CD8-positive, alpha-beta memory T cell (primary cell): Measurements from ENCODE around the gene BRPF1. TPM values are rescaled to one million over a fixed set of nuclear protein-coding genes. Genes with fewer than 3 reads are reported as not detected.

Source experiments
- CTCF ChIA-PET: fragments of 350-600 bp; sonication (Branson Sonifier 250); formaldehyde crosslinking; loops from one replicate; lab custom pipeline; 2021; ENCODE audit warnings: antibody characterized with exemption; lab: Charles Lee
- POLR2A ChIA-PET: fragments of 350-600 bp; sonication (Branson Sonifier 250); formaldehyde crosslinking; loops from one replicate; lab custom pipeline; 2021; ENCODE audit warnings: antibody characterized with exemption; lab: Charles Lee
- DNase-seq, 5 donors: peaks; one replicate each; pipeline versions ENCODE4 v3.0.0 to v3.0.0-alpha.2; 2020 to 2022; ENCODE audit warnings: mixed read lengths in 1 of 5
- H3K27ac ChIP-seq: one replicate; pipeline ENCODE4 v1.7.0; 2013; ENCODE audit warnings: low read depth, mild to moderate bottlenecking, low read length, moderate library complexity
- H3K27me3 ChIP-seq: 2 replicates; pipeline ENCODE4 v1.7.0; 2013; ENCODE audit warnings: low read length, mild to moderate bottlenecking; ENCODE audit not compliant: insufficient read depth, poor library complexity, severe bottlenecking
- H3K36me3 ChIP-seq: 2 replicates; pipeline ENCODE4 v1.7.0; 2013; ENCODE audit warnings: mild to moderate bottlenecking, low read length, moderate library complexity; ENCODE audit not compliant: insufficient read depth
- H3K4me1 ChIP-seq: 2 replicates; pipeline ENCODE4 v1.7.0; 2013; ENCODE audit warnings: mild to moderate bottlenecking, low read length, moderate library complexity; ENCODE audit not compliant: insufficient read depth
- H3K4me3 ChIP-seq: 2 replicates; pipeline ENCODE4 v1.7.0; 2013; ENCODE audit warnings: mild to moderate bottlenecking, low read length
- H3K9me3 ChIP-seq: 2 replicates; pipeline ENCODE4 v1.7.0; 2013; ENCODE audit warnings: mild to moderate bottlenecking, low read length
- H3K27ac Mint-ChIP-seq, 8 donors: one replicate each; pipeline ENCODE4 v1.8.0; 2020 to 2021; ENCODE audit warnings: mixed read lengths in 8 of 8, mild to moderate bottlenecking in 6 of 8, inconsistent platforms in 3 of 8, moderate library complexity in 3 of 8
- H3K27me3 Mint-ChIP-seq, 2 donors: one replicate each; pipeline ENCODE4 v1.8.0; 2020 to 2021; ENCODE audit warnings: mixed read lengths in 2 of 2, mild to moderate bottlenecking in 1 of 2, moderate library complexity in 1 of 2
- H3K36me3 Mint-ChIP-seq, 3 donors: one replicate each; pipeline ENCODE4 v1.8.0; 2020 to 2021; ENCODE audit warnings: mixed read lengths in 3 of 3, inconsistent platforms in 1 of 3, mild to moderate bottlenecking in 1 of 3
- H3K4me1 Mint-ChIP-seq, 3 donors: one replicate each; pipeline ENCODE4 v1.8.0; 2020 to 2021; ENCODE audit warnings: mixed read lengths in 3 of 3, inconsistent platforms in 1 of 3, mild to moderate bottlenecking in 1 of 3
- H3K4me3 Mint-ChIP-seq, 7 donors: one replicate each; pipeline ENCODE4 v1.8.0; 2020 to 2021; ENCODE audit warnings: mixed read lengths in 7 of 7, mild to moderate bottlenecking in 6 of 7, moderate library complexity in 4 of 7, inconsistent platforms in 2 of 7
- H3K9me3 Mint-ChIP-seq, 5 donors: one replicate each; pipeline ENCODE4 v1.8.0; 2020 to 2022; ENCODE audit warnings: mixed read lengths in 5 of 5, mild to moderate bottlenecking in 3 of 5, moderate library complexity in 2 of 5, inconsistent platforms in 1 of 5
- polyA plus RNA-seq: library from polyadenylated mRNA; unstranded; fragments of 300-500 nt; fragmentation: Illumina TruSeq; gene quantifications from one replicate; pipeline ENCODE4 v1.2.3, GENCODE V29; 2021
- total RNA-seq, 2 experiments: library from RNA; stranded (reverse); gene quantifications; one replicate each; pipeline ENCODE4 v1.2.3, GENCODE V29; 2021

BRPF1 gene
- total and polyA plus RNA-seq, 3 experiments from 2014 or later = 27.0 to 50.2 (median 46.8) TPM

DNA sequence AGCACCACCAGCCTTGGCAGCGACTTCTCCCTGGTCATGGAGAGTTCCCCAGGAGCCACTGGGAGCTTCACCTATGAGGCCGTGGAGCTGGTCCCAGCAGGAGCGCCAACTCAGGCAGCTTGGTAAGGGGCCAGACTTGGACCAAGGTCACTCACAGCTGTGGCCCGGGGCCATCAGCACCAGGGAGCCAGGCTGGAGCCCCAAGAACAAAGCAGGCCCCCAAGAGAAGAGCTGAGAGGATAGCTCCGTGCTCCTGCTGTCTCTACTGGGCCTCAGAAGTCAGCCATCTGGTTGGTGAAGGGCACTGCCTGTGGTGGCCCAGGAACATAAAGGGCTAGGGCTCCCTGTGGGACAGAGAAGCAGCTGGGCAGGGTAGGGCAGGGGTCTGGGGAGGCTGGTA, 42.6 kb upstream of the BRPF1 start:
- Mint-ChIP-seq H3K36me3 (peaks cover 21 to 99% (median 40%) of the 10 kb centered on the region in 3 donors), H3K4me3 (no peak overlapping the region), H3K27me3 (no peaks in the 10 kb centered on the region), H3K27ac (peak overlapping the region in 1 of 8 donors; percentile 37), H3K4me1 (no peaks in the 10 kb centered on the region), H3K9me3 (no peaks in the 10 kb centered on the region)
- H3K27ac ChIP-seq = no peak overlapping the region
- no peak overlapping the region for H3K4me3 ChIP-seq
- POLR2A ChIA-PET = no interaction called here
- peaks cover 72% of the 10 kb centered on the region for H3K36me3 ChIP-seq
- DNase-seq = peak in 1 of 5 donors; percentile 24
- CTCF ChIA-PET = no interaction called here
- H3K9me3 ChIP-seq = no peaks in the 10 kb centered on the region
- no peaks in the 10 kb centered on the region for H3K27me3 ChIP-seq
- H3K4me1 ChIP-seq = no peaks in the 10 kb centered on the region

DNA sequence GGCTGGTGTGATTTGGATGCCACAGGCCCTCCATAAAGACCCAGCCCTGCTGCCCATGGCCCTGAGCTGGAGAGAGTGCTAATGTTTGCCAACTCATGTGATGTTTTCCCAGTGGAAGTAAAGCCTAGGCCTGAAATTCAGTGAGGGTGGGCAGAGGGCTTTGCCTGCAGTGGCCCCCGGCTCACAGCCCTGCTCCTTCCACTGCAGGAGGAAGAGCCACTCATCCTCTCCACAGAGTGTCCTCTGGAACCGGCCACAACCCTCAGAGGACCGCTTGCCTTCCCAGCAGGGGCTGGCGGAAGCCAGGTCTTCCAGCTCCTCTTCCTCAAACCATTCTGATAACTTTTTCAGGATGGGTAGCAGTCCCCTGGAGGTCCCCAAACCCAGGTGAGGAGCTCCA, 41.8 kb upstream of the BRPF1 start:
- peak in 1 of 5 donors; percentile 1 for DNase-seq

DNA sequence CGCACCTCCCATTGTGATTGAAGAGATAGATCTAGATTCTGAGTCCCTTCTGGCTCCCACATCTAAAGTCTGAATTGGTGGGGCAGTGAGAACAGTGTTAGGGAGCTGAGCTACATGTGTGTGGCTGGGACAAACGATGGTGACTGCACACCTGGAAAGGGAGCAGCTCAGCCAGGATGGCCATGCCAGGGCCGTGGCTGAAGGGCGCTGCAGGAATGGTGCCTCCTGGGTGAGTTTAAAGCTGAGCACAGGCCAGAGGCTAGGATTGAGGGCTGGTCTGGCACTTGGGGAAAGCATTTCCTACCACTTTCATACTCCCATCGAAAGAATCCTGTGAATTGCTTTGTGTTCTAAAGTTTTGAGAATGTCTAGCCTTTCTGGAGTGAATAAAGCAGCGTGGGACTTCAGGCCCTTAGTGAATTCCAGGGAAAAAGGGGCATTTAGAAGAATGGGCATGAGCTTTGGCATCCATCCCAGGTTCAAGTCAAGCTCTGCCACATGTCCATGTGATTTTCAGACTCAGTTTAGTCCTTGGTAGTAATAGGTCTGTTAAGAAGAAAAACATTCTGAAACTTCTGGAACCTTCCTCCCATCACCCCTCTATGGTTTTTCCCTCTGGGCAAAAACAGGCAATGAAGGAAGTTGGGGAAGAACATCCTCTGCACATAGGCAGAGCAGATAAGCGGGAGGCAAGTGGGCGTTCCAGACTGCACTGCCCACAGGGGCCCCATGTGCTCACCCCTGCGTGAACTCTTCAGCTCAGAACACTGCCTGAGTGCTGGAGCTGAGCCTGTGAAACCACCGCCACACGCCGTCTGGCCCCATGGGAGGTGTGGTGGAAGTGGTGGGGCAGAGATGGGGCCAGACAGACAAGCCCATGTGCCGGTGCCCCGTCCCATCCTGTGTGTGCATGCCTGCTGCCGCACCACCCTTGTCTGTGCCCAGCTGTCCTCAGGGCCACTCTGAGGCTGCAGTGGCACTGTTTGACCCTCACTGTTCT, 40.8 kb upstream of the BRPF1 start:
- Mint-ChIP-seq H3K27ac (peak overlapping the region in 1 of 8 donors; percentile 73), H3K27me3 (no peaks in the 10 kb centered on the region), H3K36me3 (peaks cover 17 to 98% (median 36%) of the 10 kb centered on the region in 3 donors), H3K9me3 (no peaks in the 10 kb centered on the region), H3K4me1 (no peaks in the 10 kb centered on the region), H3K4me3 (no peak overlapping the region)
- no peak overlapping the region for H3K4me3 ChIP-seq
- no peaks in the 10 kb centered on the region for H3K9me3 ChIP-seq
- H3K27ac ChIP-seq = no peak overlapping the region
- H3K4me1 ChIP-seq = no peaks in the 10 kb centered on the region
- no peaks in the 10 kb centered on the region for H3K27me3 ChIP-seq
- ChIA-PET CTCF (no interaction called here), POLR2A (no interaction called here)
- DNase-seq = peak in 1 of 5 donors; percentile 26
- H3K36me3 ChIP-seq = peaks cover 70% of the 10 kb centered on the region

More for the DNA sequence above, 41.8 kb upstream of the BRPF1 start:
- no peak overlapping the region for H3K4me3 Mint-ChIP-seq
- no peaks in the 10 kb centered on the region for H3K27me3 Mint-ChIP-seq
- Histone ChIP-seq H3K4me1 (no peaks in the 10 kb centered on the region), H3K9me3 (no peaks in the 10 kb centered on the region), H3K36me3 (peaks cover 71% of the 10 kb centered on the region), H3K4me3 (no peak overlapping the region), H3K27me3 (no peaks in the 10 kb centered on the region), H3K27ac (no peak overlapping the region)
- no peaks in the 10 kb centered on the region for H3K4me1 Mint-ChIP-seq
- H3K36me3 Mint-ChIP-seq = peaks cover 21 to 99% (median 38%) of the 10 kb centered on the region in 3 donors
- ChIA-PET POLR2A (no interaction called here), CTCF (no interaction called here)
- no peaks in the 10 kb centered on the region for H3K9me3 Mint-ChIP-seq
- H3K27ac Mint-ChIP-seq = peak overlapping the region in 2 of 8 donors; percentile 19 to 37

DNA sequence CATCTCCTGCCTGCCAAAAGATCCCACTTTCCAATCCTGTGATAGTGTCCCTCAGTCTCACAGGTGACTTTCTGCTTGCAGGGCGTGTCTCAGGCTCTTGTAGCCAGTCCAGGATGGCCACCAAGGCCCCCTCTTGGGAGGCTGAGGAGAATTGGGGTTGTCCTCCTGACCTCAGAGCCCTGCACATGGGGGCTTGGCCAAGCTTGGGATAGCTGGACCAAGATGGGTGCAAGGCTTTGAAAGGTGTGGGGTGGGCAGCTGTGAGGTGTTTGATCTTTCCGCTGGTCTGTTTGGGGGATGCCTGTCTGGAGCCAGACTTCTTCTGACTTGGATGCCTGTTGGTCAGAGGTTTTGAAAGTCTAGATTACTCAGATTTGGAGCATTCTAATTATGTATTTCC, 39.9 kb upstream of the BRPF1 start:
- H3K36me3 ChIP-seq = peaks cover 61% of the 10 kb centered on the region
- H3K4me3 Mint-ChIP-seq = no peak overlapping the region

DNA sequence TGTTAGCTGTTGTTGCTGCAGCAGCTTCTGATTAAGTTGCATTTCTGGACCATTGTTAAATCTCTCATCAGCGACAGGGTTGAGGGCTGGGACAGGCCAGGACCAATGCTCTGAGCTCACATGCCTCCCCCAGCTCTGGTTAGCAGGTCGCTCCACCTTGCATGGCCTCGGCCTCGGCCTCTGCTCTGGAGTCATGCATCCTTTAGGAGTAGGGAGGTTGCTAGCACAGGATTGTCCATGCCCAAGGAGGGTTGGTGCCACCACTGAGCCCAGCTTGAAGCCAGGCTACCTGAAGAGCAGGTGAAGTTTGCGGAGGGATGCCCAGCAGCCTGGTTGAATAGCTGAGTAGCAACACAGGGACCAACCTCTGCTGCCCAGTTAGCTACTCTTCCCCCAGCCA, 39.1 kb upstream of the BRPF1 start:
- Histone ChIP-seq H3K36me3 (peaks cover 59% of the 10 kb centered on the region), H3K4me3 (no peak overlapping the region), H3K9me3 (no peaks in the 10 kb centered on the region), H3K4me1 (no peaks in the 10 kb centered on the region), H3K27ac (no peak overlapping the region), H3K27me3 (no peaks in the 10 kb centered on the region)
- H3K9me3 Mint-ChIP-seq = no peaks in the 10 kb centered on the region
- H3K4me3 Mint-ChIP-seq = no peak overlapping the region
- ChIA-PET POLR2A (no interaction called here), CTCF (interaction anchor here (0.9 kb wide), 1 partner anchor 35 kb away, joined by 3 read pairs; no protein-coding TSS in a partner anchor)
- DNase-seq = peak in 1 of 5 donors; percentile 10
- H3K27me3 Mint-ChIP-seq = no peaks in the 10 kb centered on the region
- no peak overlapping the region for H3K27ac Mint-ChIP-seq
- H3K4me1 Mint-ChIP-seq = no peaks in the 10 kb centered on the region
- H3K36me3 Mint-ChIP-seq = peaks cover 10 to 98% (median 27%) of the 10 kb centered on the region in 3 donors

More for the DNA sequence above, 39.9 kb upstream of the BRPF1 start:
- Mint-ChIP-seq H3K36me3 (peaks cover 10 to 98% (median 29%) of the 10 kb centered on the region in 3 donors), H3K4me1 (no peaks in the 10 kb centered on the region), H3K9me3 (no peaks in the 10 kb centered on the region), H3K27me3 (no peaks in the 10 kb centered on the region), H3K27ac (peak overlapping the region in 3 of 8 donors; percentile 26 to 51 (median 41))
- ChIA-PET CTCF (interaction anchor here (0.9 kb wide), 1 partner anchor 36 kb away, joined by 3 read pairs; no protein-coding TSS in a partner anchor), POLR2A (no interaction called here)
- H3K9me3 ChIP-seq = no peaks in the 10 kb centered on the region
- no peak overlapping the region for H3K27ac ChIP-seq
- no peak overlapping the region for H3K4me3 ChIP-seq
- H3K4me1 ChIP-seq = no peaks in the 10 kb centered on the region
- no peaks in the 10 kb centered on the region for H3K27me3 ChIP-seq
- DNase-seq = peak in 1 of 5 donors; percentile 36

DNA sequence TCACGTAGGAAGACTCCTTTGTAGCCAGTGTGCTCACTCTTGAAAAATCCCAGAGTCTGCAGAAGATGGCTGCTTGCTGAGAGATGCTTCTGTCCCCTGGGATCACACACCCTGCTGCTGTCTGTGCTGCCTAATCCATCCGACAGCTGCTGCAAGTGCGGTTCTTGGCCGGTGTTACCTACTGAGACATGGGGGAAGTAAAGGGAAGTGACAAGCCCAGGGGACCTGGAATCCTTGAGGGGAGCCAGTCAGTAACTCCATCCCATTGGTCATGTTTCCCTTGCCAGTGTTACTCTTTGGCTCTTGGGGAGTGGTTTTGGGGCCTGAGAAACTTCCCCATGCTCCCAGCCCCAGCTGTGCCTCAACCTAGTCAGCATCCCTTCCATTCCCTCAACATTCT, 36.2 kb upstream of the BRPF1 start:
- H3K9me3 ChIP-seq = no peaks in the 10 kb centered on the region
- CTCF ChIA-PET = no interaction called here
- no peaks in the 10 kb centered on the region for H3K4me1 ChIP-seq
- Mint-ChIP-seq H3K4me1 (no peaks in the 10 kb centered on the region), H3K4me3 (no peak overlapping the region), H3K36me3 (peaks cover 10 to 98% (median 23%) of the 10 kb centered on the region in 3 donors), H3K27me3 (no peaks in the 10 kb centered on the region), H3K27ac (peak overlapping the region in 1 of 8 donors; percentile 35), H3K9me3 (no peaks in the 10 kb centered on the region)
- no peak for DNase-seq
- POLR2A ChIA-PET = no interaction called here
- H3K27ac ChIP-seq = no peak overlapping the region
- H3K27me3 ChIP-seq = no peaks in the 10 kb centered on the region
- no peak overlapping the region for H3K4me3 ChIP-seq
- peaks cover 34% of the 10 kb centered on the region for H3K36me3 ChIP-seq

DNA sequence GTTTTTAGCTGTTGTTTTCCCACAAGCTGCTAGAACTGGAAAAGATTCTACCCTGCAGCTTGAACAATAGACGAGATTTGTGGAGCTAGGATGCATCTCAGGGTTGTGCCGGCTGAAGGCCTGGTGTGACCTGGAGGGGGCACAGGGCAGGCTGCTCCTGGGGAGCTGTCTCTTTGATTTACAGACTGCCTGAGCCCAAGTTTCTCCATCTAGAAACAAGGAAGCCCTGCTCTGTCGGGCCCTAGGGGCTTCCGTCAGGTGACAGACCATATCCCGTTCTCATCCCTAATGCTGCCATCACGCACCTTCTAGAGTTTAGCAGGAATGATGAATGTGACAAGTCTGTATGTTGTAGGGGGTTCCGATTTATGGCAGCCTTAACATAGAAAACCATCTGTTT, 35.8 kb upstream of the BRPF1 start:
- Histone ChIP-seq H3K27me3 (no peaks in the 10 kb centered on the region), H3K36me3 (peaks cover 30% of the 10 kb centered on the region), H3K9me3 (no peaks in the 10 kb centered on the region), H3K4me1 (no peaks in the 10 kb centered on the region), H3K27ac (no peak overlapping the region), H3K4me3 (no peak overlapping the region)
- ChIA-PET CTCF (no interaction called here), POLR2A (no interaction called here)
- Mint-ChIP-seq H3K4me3 (no peak overlapping the region), H3K27ac (peak overlapping the region in 1 of 8 donors; percentile 35), H3K27me3 (no peaks in the 10 kb centered on the region), H3K4me1 (no peaks in the 10 kb centered on the region), H3K9me3 (no peaks in the 10 kb centered on the region), H3K36me3 (peaks cover 10 to 96% (median 23%) of the 10 kb centered on the region in 3 donors)
- DNase-seq = no peak
